Measurements from ENCODE around the gene UNC50. TPM values are rescaled to one million over a fixed set of nuclear protein-coding genes. Genes with fewer than 3 reads are reported as not detected.
"Not testable (repeated sequence)": the region's sequence is repeated elsewhere in the genome, so short reads cannot be mapped to it uniquely, and the experiment has no call there.

UNC50 gene
- total and polyA plus RNA-seq, 5 experiments from 2014 or later = 32.1 to 45.1 (median 41.3) TPM

DNA sequence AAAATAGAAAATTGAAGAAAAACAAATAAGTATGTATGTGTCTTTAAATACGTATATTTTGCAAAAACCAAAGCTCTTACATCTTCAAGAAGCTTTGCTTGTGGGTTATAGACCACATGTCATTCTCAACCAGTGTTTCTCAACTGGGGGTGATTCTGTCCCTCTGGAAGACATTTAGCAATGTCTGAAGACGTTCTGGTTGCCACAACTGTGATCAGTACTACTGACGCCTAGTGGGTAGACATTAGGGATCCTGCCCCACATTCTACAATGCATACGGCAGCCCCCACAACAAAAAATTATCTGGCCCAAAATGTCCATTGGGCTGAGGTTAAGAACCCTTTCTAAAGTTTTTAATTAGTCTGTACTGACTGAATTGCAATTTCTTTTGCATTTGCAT is 48.4 kb downstream of the UNC50 start:
- Mint-ChIP-seq H3K27me3 (no peaks in the 10 kb centered on the region), H3K27ac (peak overlapping the region; percentile 94 to 99 (median 97)), H3K4me3 (peak overlapping the region; percentile 65 to 79 (median 74)), H3K4me1 (peaks cover 41 to 87% (median 80%) of the 10 kb centered on the region in 4 donors), H3K9me3 (no peaks in the 10 kb centered on the region), H3K36me3 (peaks cover 16 to 67% (median 54%) of the 10 kb centered on the region in 3 donors)
- POLR2A ChIA-PET = interaction anchor here (0.6 to 13.6 kb wide), 17 partner anchors 8 to 192 kb away, joined by 3 to 248 read pairs (median 3); partner anchors contain the start of gene MGAT4A
- peak; percentile 76 to 85 for ATAC-seq
- DNase-seq = peak in 8 of 10 donors; percentile 66 to 90 (median 77)

DNA sequence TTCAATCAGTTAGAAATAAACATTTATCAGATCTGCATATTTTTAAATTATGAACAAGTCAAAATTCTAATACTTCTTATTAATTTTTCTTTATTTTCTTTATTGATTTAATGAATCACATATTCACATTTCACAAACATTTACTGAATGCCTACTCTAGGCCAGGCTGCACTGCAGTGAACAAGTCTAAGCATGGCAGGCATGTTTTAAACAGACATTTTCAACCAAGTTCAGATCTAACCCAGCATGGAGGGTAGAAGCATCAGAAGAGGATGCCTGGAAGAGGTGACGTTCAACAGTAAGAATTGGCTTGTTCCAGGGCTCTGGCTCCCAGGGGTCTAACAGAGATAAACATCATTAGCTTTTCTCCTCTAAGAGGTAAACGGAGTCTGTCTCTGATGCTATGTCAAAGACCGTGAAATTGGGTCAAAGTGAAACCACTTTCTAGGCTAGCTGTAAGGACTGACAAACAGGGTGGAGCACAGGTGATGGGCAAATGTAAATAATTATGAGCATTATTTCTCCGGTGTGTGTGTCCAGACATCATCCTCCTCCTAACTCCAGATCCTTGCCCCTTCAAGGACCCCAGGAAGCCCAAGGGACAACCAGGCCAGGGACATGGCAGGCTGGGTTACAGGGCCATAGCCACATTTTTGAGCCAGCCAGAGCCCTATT is 50.6 kb downstream of the UNC50 start:
- Mint-ChIP-seq H3K27ac (peak overlapping the region; percentile 93 to 98 (median 96)), H3K4me3 (peak overlapping the region; percentile 69 to 90 (median 88)), H3K4me1 (peaks cover 31 to 83% (median 72%) of the 10 kb centered on the region in 4 donors), H3K9me3 (no peaks in the 10 kb centered on the region), H3K36me3 (peaks cover 14 to 50% (median 46%) of the 10 kb centered on the region in 3 donors), H3K27me3 (no peaks in the 10 kb centered on the region)
- POLR2A ChIA-PET = interaction anchor here (1.5 to 13.6 kb wide), 4 partner anchors 36 to 112 kb away, joined by 3 to 248 read pairs (median 6); partner anchors contain the start of gene MGAT4A
- ATAC-seq (peak in 1 of 2 donors; percentile 8), DNase-seq (peak in 1 of 10 donors; percentile 28)

DNA sequence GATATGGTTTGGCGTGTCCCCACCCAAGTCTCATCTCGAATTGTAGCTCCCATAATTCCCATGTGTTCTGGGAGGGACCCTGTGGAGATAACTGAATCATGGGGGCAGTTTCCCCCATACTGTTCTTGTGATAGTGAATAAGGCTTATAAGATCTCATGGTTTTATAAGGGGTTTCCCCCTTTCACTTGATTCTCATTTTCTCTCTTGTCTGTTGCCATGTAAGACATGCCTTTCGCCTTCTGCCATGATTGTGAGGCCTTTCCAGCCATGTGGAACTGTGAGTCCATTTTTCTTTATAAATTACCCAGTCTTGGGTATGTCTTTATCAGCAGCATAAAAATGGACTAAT is 51.1 kb downstream of the UNC50 start:
- POLR2A ChIA-PET = interaction anchor here (0.7 to 13.6 kb wide), 8 partner anchors 10 to 217 kb away, joined by 3 to 248 read pairs (median 6); partner anchors contain the start of gene MGAT4A
- H3K4me3 Mint-ChIP-seq = peak overlapping the region; percentile 69 to 90 (median 88)
- peak overlapping the region; percentile 93 to 98 (median 96) for H3K27ac Mint-ChIP-seq
- not testable (repeated sequence) for H3K27me3 Mint-ChIP-seq, ATAC-seq, H3K9me3 Mint-ChIP-seq
- DNase-seq = peak in 2 of 10 donors; percentile 15 to 22
- H3K4me1 Mint-ChIP-seq = peaks cover 29 to 82% (median 71%) of the 10 kb centered on the region in 4 donors
- peaks cover 14 to 45% (median 41%) of the 10 kb centered on the region in 3 donors for H3K36me3 Mint-ChIP-seq

DNA sequence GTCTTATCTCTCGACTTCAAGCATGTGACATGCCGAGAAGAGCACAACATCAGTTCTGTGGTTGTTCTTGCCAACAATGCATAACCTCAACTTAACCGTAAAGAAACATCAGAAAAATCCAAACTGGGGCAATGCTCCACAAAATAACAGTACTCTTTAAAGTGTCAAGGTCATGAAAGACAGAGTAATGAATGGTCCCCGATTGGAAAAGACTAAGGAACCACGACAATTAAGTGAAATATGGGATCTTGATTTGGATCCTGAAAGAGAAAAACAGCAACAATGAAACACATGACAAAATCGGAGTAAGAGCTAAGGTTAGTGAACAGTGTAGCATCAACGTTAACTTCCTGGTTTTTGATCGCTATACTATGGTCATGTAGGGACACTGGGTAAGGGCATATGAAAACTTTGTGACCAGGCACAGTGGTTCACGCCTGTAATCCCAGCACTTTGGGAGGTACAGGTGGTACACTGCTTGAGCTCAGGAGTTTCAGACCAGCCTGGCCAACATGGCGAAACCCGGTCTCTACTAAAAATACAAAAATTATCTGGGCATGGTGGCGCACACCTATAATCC is 55.2 kb downstream of the UNC50 start:
- H3K36me3 Mint-ChIP-seq = peaks cover 31 to 59% (median 53%) of the 10 kb centered on the region in 3 donors
- H3K27me3 Mint-ChIP-seq = no peaks in the 10 kb centered on the region
- H3K27ac Mint-ChIP-seq = peak overlapping the region; percentile 91 to 98 (median 96)
- peak overlapping the region; percentile 71 to 93 (median 86) for H3K4me3 Mint-ChIP-seq
- peaks cover 0 to 23% (median 7%) of the 10 kb centered on the region in 9 donors for H3K9me3 Mint-ChIP-seq
- ATAC-seq (peak; percentile 69 to 75), DNase-seq (peak in 7 of 10 donors; percentile 25 to 83 (median 60))
- H3K4me1 Mint-ChIP-seq = peaks cover 37 to 82% (median 75%) of the 10 kb centered on the region in 4 donors
- POLR2A ChIA-PET = interaction anchor here (0.5 to 13.6 kb wide), 14 partner anchors 7 to 229 kb away, joined by 3 to 248 read pairs (median 6); partner anchors contain the start of genes COA5, MGAT4A and UNC50

DNA sequence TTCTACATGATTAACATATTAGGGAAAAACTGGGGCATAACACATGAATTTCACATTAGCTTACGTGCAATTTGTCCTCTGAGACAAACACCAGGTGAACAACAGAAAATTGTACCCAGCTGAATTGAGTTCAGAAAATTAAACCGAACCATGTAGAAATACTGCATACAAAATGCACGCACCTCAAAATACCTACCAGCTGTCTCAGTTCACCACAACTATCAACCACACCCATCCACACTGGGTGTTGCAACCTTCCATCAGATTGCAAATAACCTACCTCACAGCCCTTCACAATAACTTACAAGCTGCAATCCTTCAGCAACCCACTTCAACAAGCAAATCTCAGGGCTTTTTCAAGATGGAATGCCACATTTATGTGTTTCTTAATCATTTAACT is 55.9 kb downstream of the UNC50 start:
- Mint-ChIP-seq H3K27me3 (no peaks in the 10 kb centered on the region), H3K36me3 (peaks cover 37 to 61% (median 58%) of the 10 kb centered on the region in 3 donors), H3K4me3 (peak overlapping the region; percentile 64 to 93 (median 85)), H3K9me3 (peaks cover 0 to 23% (median 9%) of the 10 kb centered on the region in 9 donors), H3K27ac (peak overlapping the region; percentile 91 to 98 (median 96)), H3K4me1 (peaks cover 38 to 82% (median 71%) of the 10 kb centered on the region in 4 donors)
- ATAC-seq = peak; percentile 67 to 72
- POLR2A ChIA-PET = interaction anchor here (0.5 to 13.6 kb wide), 17 partner anchors 8 to 172 kb away, joined by 3 to 248 read pairs (median 5); partner anchors contain the start of genes COA5, MGAT4A and UNC50
- DNase-seq = peak in 9 of 10 donors; percentile 28 to 86 (median 71)

DNA sequence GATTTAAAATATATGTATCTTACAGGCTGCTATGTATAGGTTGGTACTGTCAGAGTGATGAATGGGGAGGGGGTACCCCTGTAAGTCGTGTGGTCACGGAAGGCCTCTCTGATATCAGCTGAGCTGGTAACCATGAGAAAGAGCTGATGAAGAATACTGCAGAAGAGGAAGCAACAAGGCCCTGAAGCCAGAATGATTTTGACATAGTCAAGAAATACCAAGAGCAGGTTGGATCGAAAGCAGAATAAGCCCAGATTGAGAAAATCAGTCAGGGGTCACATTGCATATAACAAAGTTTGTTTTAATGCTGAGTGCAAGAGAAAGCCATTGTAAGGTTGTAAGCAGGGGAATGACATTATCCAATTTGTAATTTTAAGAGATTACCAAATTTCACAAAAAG is 57.3 kb downstream of the UNC50 start:
- peak overlapping the region in 7 of 10 donors; percentile 42 to 86 (median 64) for H3K4me3 Mint-ChIP-seq
- H3K9me3 Mint-ChIP-seq = peaks cover 0 to 26% (median 9%) of the 10 kb centered on the region in 9 donors
- peak overlapping the region; percentile 91 to 98 (median 96) for H3K27ac Mint-ChIP-seq
- no peaks in the 10 kb centered on the region for H3K27me3 Mint-ChIP-seq
- H3K4me1 Mint-ChIP-seq = peaks cover 30 to 80% (median 65%) of the 10 kb centered on the region in 4 donors
- peaks cover 34 to 62% (median 60%) of the 10 kb centered on the region in 3 donors for H3K36me3 Mint-ChIP-seq
- no peak for DNase-seq
- no peak for ATAC-seq
- POLR2A ChIA-PET = interaction anchor here (1.0 to 13.6 kb wide), 3 partner anchors 9 to 64 kb away, joined by 3 to 248 read pairs (median 11); partner anchors contain the start of gene MGAT4A

Other genes starting within 250 kb of the UNC50 start
- gene INPP4A, start 163.7 kb upstream of the UNC50 start, total RNA-seq = 100 to 1,000 TPM; 130 to 141 TPM
- 10 to 100 TPM; 37.7 to 64.3 (median 46.3) TPM for gene INPP4A, start 163.7 kb upstream of the UNC50 start, polyA plus RNA-seq
- 10 to 100 TPM; 44.9 to 48.6 TPM for gene COA5, start 77 bp upstream of the UNC50 start, total RNA-seq
- 10 to 100 TPM; 29.8 to 43.8 (median 42.4) TPM for gene COA5, start 77 bp upstream of the UNC50 start, polyA plus RNA-seq
- gene MGAT4A, start 122.5 kb downstream of the UNC50 start, total RNA-seq = 100 to 1,000 TPM; 291 to 295 TPM
- 100 to 1,000 TPM; 285 to 350 (median 310) TPM for gene MGAT4A, start 122.5 kb downstream of the UNC50 start, polyA plus RNA-seq

All from naive thymus-derived CD8-positive, alpha-beta T cell (primary cell).